ENCODE measurements around the gene TRIM29. TPM values are rescaled to one million over a fixed set of nuclear protein-coding genes. Genes with fewer than 3 reads are reported as not detected.

The TRIM29 gene
- total RNA-seq, 1 experiment from 2014 or later: not detected

GRCh38 chr11:120136356-120136755, 1.6 kb downstream of the TRIM29 start:
- DNase-seq: no peak
- Histone ChIP-seq H4K91ac (ENCODE audit: insufficient read length, low read depth, low read length) (no peak overlapping the region), H3K18ac (ENCODE audit: insufficient read length, low read depth, low read length) (no peak overlapping the region), H2AFZ (ENCODE audit: low read length) (no peak overlapping the region), H3K9ac (ENCODE audit: extremely low read depth, insufficient read length, low read length) (no peak overlapping the region), H2BK120ac (ENCODE audit: low read depth, low read length, poor library complexity, severe bottlenecking) (no peak overlapping the region), H3K56ac (ENCODE audit: insufficient read length, low read depth, low read length) (no peak overlapping the region), H3K14ac (ENCODE audit: insufficient read depth, low read length) (no peak overlapping the region), H4K20me1 (ENCODE audit: control insufficient read depth, insufficient read depth, insufficient read length) (peaks cover 2% of the 10 kb centered on the region), H3K4me2 (ENCODE audit: insufficient read depth, insufficient read length, low read length) (no peak overlapping the region), H3T11ph (ENCODE audit: low read length) (no peak overlapping the region), H4K5ac (ENCODE audit: insufficient read length, low read depth, low read length) (no peak overlapping the region), H3K9me3 (ENCODE audit: control insufficient read depth, low read depth, low read length) (no peaks in the 10 kb centered on the region), H3K4me1 (ENCODE audit: insufficient read depth, low read length) (no peaks in the 10 kb centered on the region), H3K79me1 (ENCODE audit: insufficient read depth, low read depth, low read length, poor library complexity, severe bottlenecking) (no peaks in the 10 kb centered on the region), H4K8ac (replicated peaks; ENCODE audit: insufficient read length, low read depth, low read length) (no peak overlapping the region), H2BK12ac (ENCODE audit: insufficient read length, low read depth, low read length) (no peak overlapping the region), H3K4ac (ENCODE audit: low read depth, low read length) (no peak overlapping the region), H2BK20ac (ENCODE audit: low read depth, low read length, poor library complexity, severe bottlenecking) (no peak overlapping the region), H2AK5ac (ENCODE audit: insufficient read length, low read length) (no peak overlapping the region), H2BK15ac (ENCODE audit: low read depth, low read length) (no peak overlapping the region), H3K27ac (ENCODE audit: insufficient read length, low read depth, low read length) (no peak overlapping the region), H2BK5ac (ENCODE audit: insufficient read length, low read length) (no peak overlapping the region), H3K27me3 (ENCODE audit: insufficient read depth, low read length) (no peaks in the 10 kb centered on the region), H3K23me2 (ENCODE audit: insufficient read length, low read depth, low read length, poor library complexity, severe bottlenecking) (no peaks in the 10 kb centered on the region), H3K79me2 (ENCODE audit: insufficient read depth, low read length) (no peaks in the 10 kb centered on the region), H3K23ac (ENCODE audit: insufficient read length, low read depth, low read length) (no peak overlapping the region)
- no peak overlapping the region for H3K27ac Mint-ChIP-seq
- H3K4me3 Mint-ChIP-seq: no peak overlapping the region
- TF ChIP-seq CTCF (conservative IDR thresholded peaks at IDR 0.05): no peak
- H3K27me3 Mint-ChIP-seq (ENCODE audit: low read depth): peaks cover 63% of the 10 kb centered on the region
- no CpG with 5 or more reads among the region's 7 CpGs for WGBS (ENCODE audit: extremely low coverage, insufficient read length, low lambda C conversion rate)
- H3K9me3 Mint-ChIP-seq: no peaks in the 10 kb centered on the region
- H3K36me3 Mint-ChIP-seq (ENCODE audit: insufficient read depth in 1 of 3, low read depth in 3 of 3): no peaks in the 10 kb centered on the region; a peak in 1 of 7 replicates
- peaks cover 6 to 16% of the 10 kb centered on the region in 2 experiments for H3K4me1 Mint-ChIP-seq

Measured in H9 (cell line).